GM13976 (cell line): Measurements from ENCODE around the gene NCLN.
"Not testable (repeated sequence)": the region's sequence is repeated elsewhere in the genome, so short reads cannot be mapped to it uniquely, and the experiment has no call there.

ENCODE experiments used
- DNase-seq: peaks from one replicate; pipeline ENCODE4 v3.0.0; 2012; ENCODE audit warnings: low spot score
- in situ Hi-C: fragments of 300-500 bp; cut with MboI; formaldehyde crosslinking; loops from one replicate; pipeline ENCODE4 v1.12.0; 2022; ENCODE audit warnings: low sequenced_read_pairs, mixed read lengths, inconsistent platforms; ENCODE audit not compliant: unreplicated experiment
- TF ChIP-seq, protein P1 (sequence below): IDR thresholded peaks from 2 replicates; pipeline ENCODE4 v1.5.1; 2012; ENCODE audit warnings: borderline replicate concordance, mild to moderate bottlenecking; ENCODE audit not compliant: insufficient read depth; ENCODE audit errors: extremely low read depth, missing control alignments, control extremely low read depth

The NCLN gene

GRCh38 chr19:3216874-3217273, 31.1 kb downstream of the NCLN start:
- TF ChIP-seq, protein P1, sequence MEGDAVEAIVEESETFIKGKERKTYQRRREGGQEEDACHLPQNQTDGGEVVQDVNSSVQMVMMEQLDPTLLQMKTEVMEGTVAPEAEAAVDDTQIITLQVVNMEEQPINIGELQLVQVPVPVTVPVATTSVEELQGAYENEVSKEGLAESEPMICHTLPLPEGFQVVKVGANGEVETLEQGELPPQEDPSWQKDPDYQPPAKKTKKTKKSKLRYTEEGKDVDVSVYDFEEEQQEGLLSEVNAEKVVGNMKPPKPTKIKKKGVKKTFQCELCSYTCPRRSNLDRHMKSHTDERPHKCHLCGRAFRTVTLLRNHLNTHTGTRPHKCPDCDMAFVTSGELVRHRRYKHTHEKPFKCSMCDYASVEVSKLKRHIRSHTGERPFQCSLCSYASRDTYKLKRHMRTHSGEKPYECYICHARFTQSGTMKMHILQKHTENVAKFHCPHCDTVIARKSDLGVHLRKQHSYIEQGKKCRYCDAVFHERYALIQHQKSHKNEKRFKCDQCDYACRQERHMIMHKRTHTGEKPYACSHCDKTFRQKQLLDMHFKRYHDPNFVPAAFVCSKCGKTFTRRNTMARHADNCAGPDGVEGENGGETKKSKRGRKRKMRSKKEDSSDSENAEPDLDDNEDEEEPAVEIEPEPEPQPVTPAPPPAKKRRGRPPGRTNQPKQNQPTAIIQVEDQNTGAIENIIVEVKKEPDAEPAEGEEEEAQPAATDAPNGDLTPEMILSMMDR = no peak
- no peak for DNase-seq
- in situ Hi-C loops = no loop called here

GRCh38 chr19:3220576-3220975, 34.8 kb downstream of the NCLN start:
- in situ Hi-C loops = no loop called here
- DNase-seq = no peak
- TF ChIP-seq, protein P1 = no peak

DNA sequence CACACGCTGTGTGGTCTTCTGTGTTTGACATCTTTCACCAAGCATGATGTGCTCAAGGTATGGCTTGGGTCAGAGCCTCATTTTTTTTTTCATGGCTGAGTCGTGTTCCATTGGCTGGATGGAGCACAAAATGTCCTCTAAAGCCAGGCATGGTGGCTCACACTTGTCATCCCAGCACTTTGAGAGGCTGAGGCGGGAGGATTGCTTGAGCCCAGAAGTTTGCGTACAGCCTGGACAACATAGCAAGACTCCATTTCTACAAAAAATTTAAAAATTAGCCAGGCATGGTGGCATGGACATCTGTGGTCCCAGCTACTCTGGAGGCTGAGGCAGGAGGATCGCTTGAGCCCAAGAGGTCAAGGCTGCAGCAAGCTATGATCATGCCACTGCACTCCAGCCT, 35.8 kb downstream of the NCLN start:
- DNase-seq, in situ Hi-C loops: not testable (repeated sequence)

DNA sequence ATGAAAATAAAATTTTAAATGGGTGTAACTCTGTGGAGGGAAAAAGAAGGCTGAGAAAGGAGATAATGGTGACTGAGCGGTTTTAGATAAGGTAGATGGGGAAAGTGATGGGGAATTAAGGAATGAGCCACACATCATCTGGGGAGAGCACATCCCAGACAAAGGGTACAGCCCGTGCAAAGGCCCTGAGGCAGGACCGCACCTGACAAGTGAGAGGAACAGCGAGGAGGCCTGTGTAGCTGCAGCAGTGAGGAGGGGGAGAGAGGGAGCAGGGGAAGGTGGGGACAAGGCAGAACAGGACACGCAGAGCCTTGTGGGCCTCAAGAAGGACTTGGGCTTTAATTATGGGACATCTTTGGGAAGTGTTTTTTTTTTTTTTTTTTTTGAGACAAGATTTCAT, 37.0 kb downstream of the NCLN start:
- DNase-seq = no peak
- in situ Hi-C loops = no loop called here
- TF ChIP-seq, protein P1 = no peak

GRCh38 chr19:3224346-3225168, 38.8 kb downstream of the NCLN start, which contains the start of gene CELF5:
CELF5 (plus strand) TSS chr19:3224661; CDS start chr19:3224740, 79 bp downstream.
- in situ Hi-C loops = no loop called here
- peak; percentile 90 for DNase-seq
- TF ChIP-seq, protein P1 = peak; percentile 63

GRCh38 chr19:3225169-3225485, 39.4 kb downstream of the NCLN start:
- no peak for DNase-seq
- TF ChIP-seq, protein P1 = no peak
- in situ Hi-C loops = no loop called here

- no peak for DNase-seq
- TF ChIP-seq, protein P1 = no peak
- in situ Hi-C loops = no loop called here
These were observed 40.0 kb downstream of the NCLN start for GRCh38 chr19:3225677-3226093.
